ENCODE measurements around the gene GSTT2B. TPM values are rescaled to one million over a fixed set of nuclear protein-coding genes. Genes with fewer than 3 reads are reported as not detected.
"Not testable (repeated sequence)": the region's sequence is repeated elsewhere in the genome, so short reads cannot be mapped to it uniquely, and the experiment has no call there.

Gene GSTT2B
- total RNA-seq, 2 experiments from 2014 or later, result not detected

DNA sequence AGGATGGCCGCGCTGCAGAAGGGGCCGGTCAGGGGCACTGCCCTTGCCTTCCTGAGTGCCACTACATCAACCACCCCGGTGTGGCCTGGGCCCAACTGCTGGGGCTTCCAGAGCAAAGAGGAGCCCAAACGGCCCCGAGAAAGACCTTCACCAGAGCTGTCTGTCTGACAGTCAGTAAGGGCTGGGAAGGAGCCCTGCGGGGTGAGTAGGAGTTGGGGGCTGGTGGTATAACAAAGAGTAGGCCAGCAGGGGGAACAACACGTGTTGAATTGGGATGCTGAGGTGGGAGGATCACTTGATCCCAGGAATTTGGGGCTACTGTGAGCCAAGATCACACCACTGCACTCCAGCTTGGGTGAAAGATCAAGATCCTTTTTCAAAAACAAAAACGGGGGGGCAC is 40.3 kb upstream of the GSTT2B start:
- ChIA-PET POLR2A (interaction anchor here (0.5 to 1.3 kb wide), 2 partner anchors 10 to 11 kb away, joined by 3 to 5 read pairs; partner anchors contain the start of gene CABIN1), CTCF (ENCODE audit: unreplicated experiment) (no interaction called here)
- no peak overlapping the region for H2AFZ ChIP-seq (ENCODE audit: low read length)
- no peaks in the 10 kb centered on the region for H3K9me3 ChIP-seq (ENCODE audit: low read length)
- H3K4me3 ChIP-seq (ENCODE audit: low read depth, low read length, poor library complexity, severe bottlenecking), result no peak overlapping the region
- H3K36me3 ChIP-seq (ENCODE audit: insufficient read depth, low read length), result no peaks in the 10 kb centered on the region
- no peak overlapping the region for H3K27ac ChIP-seq (ENCODE audit: low read depth, low read length, poor library complexity, severe bottlenecking)
- intact Hi-C loops (cut with micrococcal nuclease; ENCODE audit: unreplicated experiment), result no loop called here
- no peak overlapping the region for H3K4me2 ChIP-seq (ENCODE audit: low read length)
- no peak for DNase-seq (ENCODE audit: low spot score)
- no peak for TF ChIP-seq EZH2phosphoT487 (IDR thresholded peaks at IDR 0.05; ENCODE audit: borderline replicate concordance, low read depth, low read length)
- TF ChIP-seq, protein P1, sequence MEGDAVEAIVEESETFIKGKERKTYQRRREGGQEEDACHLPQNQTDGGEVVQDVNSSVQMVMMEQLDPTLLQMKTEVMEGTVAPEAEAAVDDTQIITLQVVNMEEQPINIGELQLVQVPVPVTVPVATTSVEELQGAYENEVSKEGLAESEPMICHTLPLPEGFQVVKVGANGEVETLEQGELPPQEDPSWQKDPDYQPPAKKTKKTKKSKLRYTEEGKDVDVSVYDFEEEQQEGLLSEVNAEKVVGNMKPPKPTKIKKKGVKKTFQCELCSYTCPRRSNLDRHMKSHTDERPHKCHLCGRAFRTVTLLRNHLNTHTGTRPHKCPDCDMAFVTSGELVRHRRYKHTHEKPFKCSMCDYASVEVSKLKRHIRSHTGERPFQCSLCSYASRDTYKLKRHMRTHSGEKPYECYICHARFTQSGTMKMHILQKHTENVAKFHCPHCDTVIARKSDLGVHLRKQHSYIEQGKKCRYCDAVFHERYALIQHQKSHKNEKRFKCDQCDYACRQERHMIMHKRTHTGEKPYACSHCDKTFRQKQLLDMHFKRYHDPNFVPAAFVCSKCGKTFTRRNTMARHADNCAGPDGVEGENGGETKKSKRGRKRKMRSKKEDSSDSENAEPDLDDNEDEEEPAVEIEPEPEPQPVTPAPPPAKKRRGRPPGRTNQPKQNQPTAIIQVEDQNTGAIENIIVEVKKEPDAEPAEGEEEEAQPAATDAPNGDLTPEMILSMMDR (conservative IDR thresholded peaks at IDR 0.05; ENCODE audit: low read length), result no peak
- H3K4me1 ChIP-seq (ENCODE audit: insufficient read depth, low read length, poor library complexity, severe bottlenecking), result no peaks in the 10 kb centered on the region
- H3K79me2 ChIP-seq (ENCODE audit: insufficient read depth, low read depth, low read length), result no peaks in the 10 kb centered on the region
- H3K9me2 ChIP-seq (ENCODE audit: insufficient read depth, low read length), result no peaks in the 10 kb centered on the region
- BruUV-seq (replicated peaks), result no TSS peak
- no peaks in the 10 kb centered on the region for H4K20me1 ChIP-seq (ENCODE audit: insufficient read depth, low read length)

DNA sequence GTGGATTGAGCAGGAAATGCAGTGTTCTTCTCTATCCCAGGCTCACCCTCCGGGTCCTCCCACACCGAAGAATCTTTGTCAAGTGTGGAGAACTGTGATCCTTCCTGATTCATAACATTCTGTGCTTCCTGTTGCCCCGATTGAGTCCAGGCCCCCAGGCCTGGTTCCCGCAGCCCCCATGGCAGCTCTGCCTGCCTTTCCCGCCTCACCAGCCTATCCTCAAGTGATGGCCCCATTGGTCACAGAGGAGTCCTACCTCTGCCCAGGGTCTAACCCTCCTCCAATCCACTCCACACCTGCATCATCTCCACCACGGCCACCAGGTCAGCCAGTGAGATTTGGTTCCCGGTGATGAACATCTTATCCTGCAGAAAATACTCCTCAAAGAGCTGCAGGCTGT is 38.8 kb upstream of the GSTT2B start:
- intact Hi-C loops (cut with micrococcal nuclease; ENCODE audit: unreplicated experiment); DNase-seq (ENCODE audit: low spot score); H3K4me3 ChIP-seq (ENCODE audit: low read depth, low read length, poor library complexity, severe bottlenecking); BruUV-seq (replicated peaks); CTCF ChIA-PET (ENCODE audit: unreplicated experiment); H3K9me2 ChIP-seq (ENCODE audit: insufficient read depth, low read length); POLR2A ChIA-PET; H4K20me1 ChIP-seq (ENCODE audit: insufficient read depth, low read length); H3K79me2 ChIP-seq (ENCODE audit: insufficient read depth, low read depth, low read length); H3K9me3 ChIP-seq (ENCODE audit: low read length); H3K4me1 ChIP-seq (ENCODE audit: insufficient read depth, low read length, poor library complexity, severe bottlenecking); H3K36me3 ChIP-seq (ENCODE audit: insufficient read depth, low read length); H2AFZ ChIP-seq (ENCODE audit: low read length); H3K27ac ChIP-seq (ENCODE audit: low read depth, low read length, poor library complexity, severe bottlenecking); H3K4me2 ChIP-seq (ENCODE audit: low read length): not testable (repeated sequence)

DNA sequence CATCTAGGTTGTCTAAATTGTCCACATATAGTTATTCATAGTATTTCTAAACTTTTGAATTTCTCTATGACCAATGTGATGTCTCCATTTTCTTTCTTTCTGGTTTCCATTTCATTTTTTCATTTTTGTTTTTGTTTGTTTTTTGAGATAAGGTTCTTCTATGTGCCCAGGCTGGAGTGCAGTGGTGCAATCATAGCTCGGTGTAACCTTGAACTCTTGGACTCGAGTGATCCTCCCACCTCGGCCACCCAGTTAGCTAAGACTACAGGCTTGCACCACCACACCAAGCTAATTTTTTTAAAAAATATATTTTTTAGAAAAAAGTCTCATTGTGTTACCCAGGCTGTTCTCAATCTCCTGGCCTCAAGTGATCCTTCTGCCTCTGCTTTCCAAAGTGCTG is 36.1 kb upstream of the GSTT2B start:
- Histone ChIP-seq H3K36me3 (ENCODE audit: insufficient read depth, low read length) (no peaks in the 10 kb centered on the region), H2AFZ (ENCODE audit: low read length) (no peak overlapping the region), H3K4me3 (ENCODE audit: low read depth, low read length, poor library complexity, severe bottlenecking) (no peak overlapping the region), H3K4me1 (ENCODE audit: insufficient read depth, low read length, poor library complexity, severe bottlenecking) (no peaks in the 10 kb centered on the region), H3K9me2 (ENCODE audit: insufficient read depth, low read length) (no peaks in the 10 kb centered on the region), H3K4me2 (ENCODE audit: low read length) (no peak overlapping the region), H3K79me2 (ENCODE audit: insufficient read depth, low read depth, low read length) (no peaks in the 10 kb centered on the region), H3K27ac (ENCODE audit: low read depth, low read length, poor library complexity, severe bottlenecking) (no peak overlapping the region), H3K9me3 (ENCODE audit: low read length) (no peaks in the 10 kb centered on the region), H4K20me1 (ENCODE audit: insufficient read depth, low read length) (no peaks in the 10 kb centered on the region)
- TF ChIP-seq, protein P1 (conservative IDR thresholded peaks at IDR 0.05; ENCODE audit: low read length), result no peak
- no peak for TF ChIP-seq EZH2phosphoT487 (IDR thresholded peaks at IDR 0.05; ENCODE audit: borderline replicate concordance, low read depth, low read length)
- DNase-seq (ENCODE audit: low spot score), result no peak
- ChIA-PET POLR2A (no interaction called here), CTCF (ENCODE audit: unreplicated experiment) (no interaction called here)
- intact Hi-C loops (cut with micrococcal nuclease; ENCODE audit: unreplicated experiment), result no loop called here
- no TSS peak for BruUV-seq (replicated peaks)

DNA sequence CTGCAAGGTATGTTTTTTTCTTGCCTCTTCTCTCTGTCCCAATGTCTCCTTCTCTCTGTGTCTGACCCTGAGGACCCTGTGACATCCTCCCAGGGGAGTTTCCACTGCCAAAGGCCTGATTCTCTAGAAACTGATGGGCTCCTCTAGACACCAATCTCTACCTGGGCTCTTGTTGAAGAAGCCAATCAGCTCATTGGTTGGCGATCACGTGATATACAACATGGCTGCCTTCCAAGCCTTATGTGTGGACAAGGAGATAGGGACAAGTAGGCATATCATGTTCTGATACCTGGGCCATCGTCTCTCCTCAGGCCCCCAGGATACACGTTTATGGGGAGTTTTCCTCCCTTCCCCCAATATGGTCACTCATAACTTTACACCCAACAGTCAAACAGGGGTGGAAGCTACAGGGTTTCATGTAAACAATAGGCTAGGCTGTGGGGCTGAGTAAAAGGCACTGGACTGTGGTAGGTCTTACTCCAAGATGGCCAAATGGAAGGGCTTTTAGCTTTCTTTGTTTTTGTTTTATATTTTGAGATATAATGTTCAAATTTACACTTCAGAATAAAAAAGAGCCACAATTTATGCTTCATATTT is 32.7 kb upstream of the GSTT2B start:
- BruUV-seq (replicated peaks); H3K36me3 ChIP-seq (ENCODE audit: insufficient read depth, low read length); H3K4me1 ChIP-seq (ENCODE audit: insufficient read depth, low read length, poor library complexity, severe bottlenecking); H3K4me2 ChIP-seq (ENCODE audit: low read length); H3K79me2 ChIP-seq (ENCODE audit: insufficient read depth, low read depth, low read length); H4K20me1 ChIP-seq (ENCODE audit: insufficient read depth, low read length); H3K4me3 ChIP-seq (ENCODE audit: low read depth, low read length, poor library complexity, severe bottlenecking); H3K27ac ChIP-seq (ENCODE audit: low read depth, low read length, poor library complexity, severe bottlenecking); CTCF ChIA-PET (ENCODE audit: unreplicated experiment); H3K9me3 ChIP-seq (ENCODE audit: low read length); H3K9me2 ChIP-seq (ENCODE audit: insufficient read depth, low read length); POLR2A ChIA-PET: not testable (repeated sequence)
- peak overlapping the region; percentile 64; the same call in 1 of the 2 replicates for H2AFZ ChIP-seq (ENCODE audit: low read length)
- peak; percentile 40 for DNase-seq (ENCODE audit: low spot score)
- intact Hi-C loops (cut with micrococcal nuclease; ENCODE audit: unreplicated experiment), result loop anchor here (5.0 kb wide), 1 partner anchor 41 kb away; no protein-coding TSS in a partner anchor

GRCh38 chr22:23993080-23993479 is 32.1 kb upstream of the GSTT2B start:
- H3K4me1 ChIP-seq (ENCODE audit: insufficient read depth, low read length, poor library complexity, severe bottlenecking); DNase-seq (ENCODE audit: low spot score); H3K36me3 ChIP-seq (ENCODE audit: insufficient read depth, low read length); H3K9me3 ChIP-seq (ENCODE audit: low read length); H3K79me2 ChIP-seq (ENCODE audit: insufficient read depth, low read depth, low read length); H3K4me2 ChIP-seq (ENCODE audit: low read length); H3K4me3 ChIP-seq (ENCODE audit: low read depth, low read length, poor library complexity, severe bottlenecking); BruUV-seq (replicated peaks); H3K27ac ChIP-seq (ENCODE audit: low read depth, low read length, poor library complexity, severe bottlenecking); H3K9me2 ChIP-seq (ENCODE audit: insufficient read depth, low read length); CTCF ChIA-PET (ENCODE audit: unreplicated experiment); H4K20me1 ChIP-seq (ENCODE audit: insufficient read depth, low read length): not testable (repeated sequence)
- intact Hi-C loops (cut with micrococcal nuclease; ENCODE audit: unreplicated experiment), result loop anchor here (5.0 kb wide), 1 partner anchor 41 kb away; no protein-coding TSS in a partner anchor
- POLR2A ChIA-PET, result interaction anchor here (0.6 kb wide), 1 partner anchor 181 kb away, joined by 4 read pairs; no protein-coding TSS in a partner anchor
- H2AFZ ChIP-seq (ENCODE audit: low read length), result peak overlapping the region; percentile 64; the same call in 1 of the 2 replicates

Measured in OCI-LY7 (cell line).